GM12878 (cell line): Measurements from ENCODE around the gene SMPD4.
"Not testable (repeated sequence)": the region's sequence is repeated elsewhere in the genome, so short reads cannot be mapped to it uniquely, and the experiment has no call there.

Experiments used
- BHLHE40 ChIP-seq, 2 experiments: fragments of 450-650 bp in 1 of 2; IDR thresholded peaks; 2 replicates each; pipeline ENCODE4 v1.6.1; 2011 to 2017; ENCODE audit warnings: low read depth in 2 of 2, borderline replicate concordance in 1 of 2, improper control_type of control experiment in 1 of 2, low read length in 1 of 2, mild to moderate bottlenecking in 1 of 2
- BMI1 ChIP-seq: fragments of 450-650 bp; IDR thresholded peaks from 2 replicates; pipeline ENCODE4 v1.6.1; 2016; ENCODE audit warnings: mild to moderate bottlenecking, moderate library complexity, borderline replicate concordance
- EGR1 ChIP-seq, 2 experiments: IDR thresholded peaks; 1 replicate in 1 of 2; 2 replicates in 1 of 2; pipeline ENCODE4 v1.6.1; 2011 to 2012; ENCODE audit warnings: low read depth in 2 of 2, low read length in 2 of 2, borderline replicate concordance in 1 of 2, mild to moderate bottlenecking in 1 of 2, moderate library complexity in 1 of 2
- FOS ChIP-seq: IDR thresholded peaks from 3 replicates; pipeline ENCODE4 v1.6.1; 2011; ENCODE audit warnings: borderline replicate concordance; ENCODE audit not compliant: insufficient read length; ENCODE audit errors: extremely low read depth
- NFYB ChIP-seq: IDR thresholded peaks from 2 replicates; pipeline ENCODE4 v1.6.1; 2011; ENCODE audit warnings: low read depth, mild to moderate bottlenecking, low read length, improper control_type of control experiment, moderate library complexity; ENCODE audit not compliant: insufficient read depth
- PAX5 ChIP-seq: IDR thresholded peaks from 2 replicates; pipeline ENCODE4 v1.6.1; 2011; ENCODE audit warnings: low read depth, low read length, borderline replicate concordance
- RAD51 ChIP-seq: fragments of 450-650 bp; IDR thresholded peaks from 2 replicates; pipeline ENCODE4 v1.6.1; 2016; ENCODE audit warnings: moderate library complexity, mild to moderate bottlenecking, inconsistent platforms
- RELA ChIP-seq: fragments of 450-650 bp; IDR thresholded peaks from 2 replicates; pipeline ENCODE4 v1.8.0; 2014; ENCODE audit warnings: borderline replicate concordance; ENCODE audit not compliant: partially characterized antibody
- YY1 ChIP-seq: IDR thresholded peaks from 2 replicates; pipeline ENCODE4 v1.6.1; 2011; ENCODE audit warnings: low read depth, mild to moderate bottlenecking, low read length
- ZNF274 ChIP-seq: IDR thresholded peaks from one replicate; pipeline ENCODE4 v1.8.0; 2011; ENCODE audit not compliant: insufficient read length, insufficient read depth
- ZNF622 ChIP-seq: fragments of 450-650 bp; IDR thresholded peaks from 2 replicates; pipeline ENCODE4 v1.6.1; 2017; ENCODE audit warnings: mild to moderate bottlenecking, inconsistent platforms
- TF ChIP-seq, protein P1 (sequence below), 3 experiments: IDR thresholded peaks in 2 of 3; conservative IDR thresholded peaks in 1 of 3; 2 replicates each; pipeline ENCODE4 v1.5.1; 2011; ENCODE audit warnings: low read depth in 3 of 3, low read length in 3 of 3, mild to moderate bottlenecking in 3 of 3, control low read depth in 2 of 3, moderate library complexity in 2 of 3, inconsistent platforms in 1 of 3, mixed read lengths in 1 of 3; ENCODE audit not compliant: control insufficient read depth in 2 of 3, insufficient read depth in 1 of 3; ENCODE audit errors: extremely low read depth in 1 of 3
- TF ChIP-seq, protein P2 (sequence below): IDR thresholded peaks from 2 replicates; pipeline ENCODE4 v1.6.1; 2012; ENCODE audit warnings: mild to moderate bottlenecking, low read depth, low read length
- TF ChIP-seq, protein P3 (sequence below): fragments of 150-350 bp; IDR thresholded peaks from 2 replicates; pipeline ENCODE4 v1.6.1; 2016; ENCODE audit warnings: low read depth, low read length

DNA sequence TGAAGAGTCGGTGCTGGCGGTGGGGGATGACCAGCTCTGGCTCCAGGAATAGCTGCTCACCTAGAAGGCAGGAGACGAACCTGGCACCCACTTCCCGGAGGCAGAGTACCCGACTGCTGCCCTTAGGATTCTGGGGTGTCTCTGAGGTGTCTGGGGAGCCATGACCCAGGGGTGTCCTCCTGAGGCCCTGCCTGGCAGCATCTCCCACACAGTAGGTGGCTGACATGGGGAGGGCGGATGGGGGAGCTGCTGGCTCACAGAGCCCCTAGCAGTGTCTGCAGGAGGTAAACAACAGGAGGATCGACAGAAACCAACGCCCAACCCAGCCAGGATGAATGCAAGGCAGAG is 27.0 kb downstream of the SMPD4 start:
- TF ChIP-seq, protein P1, sequence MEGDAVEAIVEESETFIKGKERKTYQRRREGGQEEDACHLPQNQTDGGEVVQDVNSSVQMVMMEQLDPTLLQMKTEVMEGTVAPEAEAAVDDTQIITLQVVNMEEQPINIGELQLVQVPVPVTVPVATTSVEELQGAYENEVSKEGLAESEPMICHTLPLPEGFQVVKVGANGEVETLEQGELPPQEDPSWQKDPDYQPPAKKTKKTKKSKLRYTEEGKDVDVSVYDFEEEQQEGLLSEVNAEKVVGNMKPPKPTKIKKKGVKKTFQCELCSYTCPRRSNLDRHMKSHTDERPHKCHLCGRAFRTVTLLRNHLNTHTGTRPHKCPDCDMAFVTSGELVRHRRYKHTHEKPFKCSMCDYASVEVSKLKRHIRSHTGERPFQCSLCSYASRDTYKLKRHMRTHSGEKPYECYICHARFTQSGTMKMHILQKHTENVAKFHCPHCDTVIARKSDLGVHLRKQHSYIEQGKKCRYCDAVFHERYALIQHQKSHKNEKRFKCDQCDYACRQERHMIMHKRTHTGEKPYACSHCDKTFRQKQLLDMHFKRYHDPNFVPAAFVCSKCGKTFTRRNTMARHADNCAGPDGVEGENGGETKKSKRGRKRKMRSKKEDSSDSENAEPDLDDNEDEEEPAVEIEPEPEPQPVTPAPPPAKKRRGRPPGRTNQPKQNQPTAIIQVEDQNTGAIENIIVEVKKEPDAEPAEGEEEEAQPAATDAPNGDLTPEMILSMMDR (IDR thresholded peaks at IDR 0.05 in 2 of 3, conservative IDR thresholded peaks at IDR 0.05 in 1 of 3; ENCODE audit: control insufficient read depth in 2 of 3, extremely low read depth in 1 of 3, insufficient read depth in 1 of 3, low read depth in 3 of 3, low read length in 3 of 3) = not testable (repeated sequence)
- TF ChIP-seq ZNF622; BMI1; EGR1 (IDR thresholded peaks at IDR 0.05; ENCODE audit: borderline replicate concordance in 1 of 2, low read depth in 2 of 2, low read length in 2 of 2); RELA; FOS; PAX5; RAD51; BHLHE40 (IDR thresholded peaks at IDR 0.05; ENCODE audit: borderline replicate concordance in 1 of 2, low read depth in 2 of 2, low read length in 1 of 2); YY1; ZNF274; NFYB: not testable (repeated sequence)
- TF ChIP-seq, protein P2, sequence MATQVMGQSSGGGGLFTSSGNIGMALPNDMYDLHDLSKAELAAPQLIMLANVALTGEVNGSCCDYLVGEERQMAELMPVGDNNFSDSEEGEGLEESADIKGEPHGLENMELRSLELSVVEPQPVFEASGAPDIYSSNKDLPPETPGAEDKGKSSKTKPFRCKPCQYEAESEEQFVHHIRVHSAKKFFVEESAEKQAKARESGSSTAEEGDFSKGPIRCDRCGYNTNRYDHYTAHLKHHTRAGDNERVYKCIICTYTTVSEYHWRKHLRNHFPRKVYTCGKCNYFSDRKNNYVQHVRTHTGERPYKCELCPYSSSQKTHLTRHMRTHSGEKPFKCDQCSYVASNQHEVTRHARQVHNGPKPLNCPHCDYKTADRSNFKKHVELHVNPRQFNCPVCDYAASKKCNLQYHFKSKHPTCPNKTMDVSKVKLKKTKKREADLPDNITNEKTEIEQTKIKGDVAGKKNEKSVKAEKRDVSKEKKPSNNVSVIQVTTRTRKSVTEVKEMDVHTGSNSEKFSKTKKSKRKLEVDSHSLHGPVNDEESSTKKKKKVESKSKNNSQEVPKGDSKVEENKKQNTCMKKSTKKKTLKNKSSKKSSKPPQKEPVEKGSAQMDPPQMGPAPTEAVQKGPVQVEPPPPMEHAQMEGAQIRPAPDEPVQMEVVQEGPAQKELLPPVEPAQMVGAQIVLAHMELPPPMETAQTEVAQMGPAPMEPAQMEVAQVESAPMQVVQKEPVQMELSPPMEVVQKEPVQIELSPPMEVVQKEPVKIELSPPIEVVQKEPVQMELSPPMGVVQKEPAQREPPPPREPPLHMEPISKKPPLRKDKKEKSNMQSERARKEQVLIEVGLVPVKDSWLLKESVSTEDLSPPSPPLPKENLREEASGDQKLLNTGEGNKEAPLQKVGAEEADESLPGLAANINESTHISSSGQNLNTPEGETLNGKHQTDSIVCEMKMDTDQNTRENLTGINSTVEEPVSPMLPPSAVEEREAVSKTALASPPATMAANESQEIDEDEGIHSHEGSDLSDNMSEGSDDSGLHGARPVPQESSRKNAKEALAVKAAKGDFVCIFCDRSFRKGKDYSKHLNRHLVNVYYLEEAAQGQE = not testable (repeated sequence)
- TF ChIP-seq, protein P3, sequence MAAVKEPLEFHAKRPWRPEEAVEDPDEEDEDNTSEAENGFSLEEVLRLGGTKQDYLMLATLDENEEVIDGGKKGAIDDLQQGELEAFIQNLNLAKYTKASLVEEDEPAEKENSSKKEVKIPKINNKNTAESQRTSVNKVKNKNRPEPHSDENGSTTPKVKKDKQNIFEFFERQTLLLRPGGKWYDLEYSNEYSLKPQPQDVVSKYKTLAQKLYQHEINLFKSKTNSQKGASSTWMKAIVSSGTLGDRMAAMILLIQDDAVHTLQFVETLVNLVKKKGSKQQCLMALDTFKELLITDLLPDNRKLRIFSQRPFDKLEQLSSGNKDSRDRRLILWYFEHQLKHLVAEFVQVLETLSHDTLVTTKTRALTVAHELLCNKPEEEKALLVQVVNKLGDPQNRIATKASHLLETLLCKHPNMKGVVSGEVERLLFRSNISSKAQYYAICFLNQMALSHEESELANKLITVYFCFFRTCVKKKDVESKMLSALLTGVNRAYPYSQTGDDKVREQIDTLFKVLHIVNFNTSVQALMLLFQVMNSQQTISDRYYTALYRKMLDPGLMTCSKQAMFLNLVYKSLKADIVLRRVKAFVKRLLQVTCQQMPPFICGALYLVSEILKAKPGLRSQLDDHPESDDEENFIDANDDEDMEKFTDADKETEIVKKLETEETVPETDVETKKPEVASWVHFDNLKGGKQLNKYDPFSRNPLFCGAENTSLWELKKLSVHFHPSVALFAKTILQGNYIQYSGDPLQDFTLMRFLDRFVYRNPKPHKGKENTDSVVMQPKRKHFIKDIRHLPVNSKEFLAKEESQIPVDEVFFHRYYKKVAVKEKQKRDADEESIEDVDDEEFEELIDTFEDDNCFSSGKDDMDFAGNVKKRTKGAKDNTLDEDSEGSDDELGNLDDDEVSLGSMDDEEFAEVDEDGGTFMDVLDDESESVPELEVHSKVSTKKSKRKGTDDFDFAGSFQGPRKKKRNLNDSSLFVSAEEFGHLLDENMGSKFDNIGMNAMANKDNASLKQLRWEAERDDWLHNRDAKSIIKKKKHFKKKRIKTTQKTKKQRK = not testable (repeated sequence)
